SK-N-SH (cell line): ENCODE data around the gene USP34. TPM values are rescaled to one million over a fixed set of nuclear protein-coding genes. Genes with fewer than 3 reads are reported as not detected.

Source experiments
- CTCF ChIA-PET: fragments of 300-600, 350-600 bp; formaldehyde crosslinking; extraction: SDS; loops from one replicate; lab custom pipeline; 2021; lab: Yijun Ruan, JAX
- POLR2A ChIA-PET: fragments of 350-600 bp; sonication (Branson Sonifier 250); formaldehyde crosslinking; extraction: SDS; loops from one replicate; lab custom pipeline; 2020; ENCODE audit warnings: antibody characterized with exemption, inconsistent platforms; lab: Yijun Ruan, JAX
- DNase-seq: peaks from one replicate; pipeline ENCODE4 v3.0.0; 2012
- H2AFZ ChIP-seq: fragments of 200-600 bp; sonication (generic); 2 replicates; pipeline ENCODE4 v1.8.1; 2016; ENCODE audit warnings: antibody characterized with exemption, mild to moderate bottlenecking, low read depth
- H3F3A ChIP-seq: fragments of 200-600 bp; sonication (generic); replicated peaks from 2 replicates; pipeline ENCODE3; 2016; ENCODE audit warnings: antibody characterized with exemption, mild to moderate bottlenecking; ENCODE audit not compliant: insufficient read depth
- H3K27ac ChIP-seq, 2 experiments: fragments of 200-500 bp in 1 of 2; fragments of 200-600 bp in 1 of 2; sonication (Bioruptor generic) in 1 of 2; sonication (generic), shearing (Covaris generic) in 1 of 2; 2 replicates each; pipeline versions ENCODE4 v1.5.1 to v1.6.1; 2014 to 2016; ENCODE audit warnings: low read depth in 2 of 2, inconsistent platforms in 1 of 2, low read length in 1 of 2, mild to moderate bottlenecking in 1 of 2, mixed read lengths in 1 of 2
- H3K27me3 ChIP-seq: fragments of 200-600 bp; sonication (generic), shearing (Covaris generic); 2 replicates; pipeline ENCODE4 v1.6.1; 2016; ENCODE audit warnings: mixed run types; ENCODE audit not compliant: insufficient read depth
- H3K36me3 ChIP-seq, 2 experiments: fragments of 200-500 bp in 1 of 2; fragments of 200-600 bp in 1 of 2; sonication (Bioruptor generic) in 1 of 2; sonication (generic) in 1 of 2; replicated peaks in 1 of 2; 2 replicates each; pipeline versions ENCODE3 to v1.5.1; 2014 to 2016; ENCODE audit warnings: low read length in 1 of 2, mild to moderate bottlenecking in 1 of 2; ENCODE audit not compliant: insufficient read depth in 2 of 2, control insufficient read depth in 1 of 2
- H3K4me1 ChIP-seq, 2 experiments: fragments of 200-500 bp in 1 of 2; fragments of 200-600 bp in 1 of 2; sonication (Bioruptor generic) in 1 of 2; sonication (generic), shearing (Covaris generic) in 1 of 2; 2 replicates each; pipeline versions ENCODE4 v1.5.1 to v1.6.1; 2014 to 2016; ENCODE audit warnings: low read depth in 1 of 2, low read length in 1 of 2, mixed run types in 1 of 2; ENCODE audit not compliant: insufficient read depth in 2 of 2, control insufficient read depth in 1 of 2
- H3K4me2 ChIP-seq: fragments of 200-600 bp; sonication (generic), shearing (Covaris generic); 2 replicates; pipeline ENCODE4 v1.6.1; 2017; ENCODE audit warnings: mixed run types
- H3K4me3 ChIP-seq, 2 experiments: fragments of 200-500 bp in 1 of 2; fragments of 200-600 bp in 1 of 2; sonication (Bioruptor generic) in 1 of 2; sonication (generic), shearing (Covaris generic) in 1 of 2; 2 replicates each; pipeline versions ENCODE4 v1.5.1 to v1.8.1; 2014 to 2016; ENCODE audit warnings: low read depth in 2 of 2, inconsistent platforms in 1 of 2, low read length in 1 of 2, mild to moderate bottlenecking in 1 of 2, mixed read lengths in 1 of 2, moderate library complexity in 1 of 2
- H3K79me2 ChIP-seq: fragments of 200-600 bp; sonication (generic); 2 replicates; pipeline ENCODE4 v1.8.1; 2017; ENCODE audit warnings: mild to moderate bottlenecking; ENCODE audit not compliant: insufficient read depth
- H3K9ac ChIP-seq: fragments of 200-600 bp; sonication (generic); 2 replicates; pipeline ENCODE4 v1.6.1; 2017; ENCODE audit warnings: mixed run types
- H3K9me2 ChIP-seq: fragments of 200-600 bp; sonication (generic); 2 replicates; pipeline ENCODE4 v1.6.1; 2017; ENCODE audit warnings: mixed run types
- H3K9me3 ChIP-seq: fragments of 200-600 bp; sonication (generic); 2 replicates; pipeline ENCODE4 v1.6.1; 2017; ENCODE audit warnings: mixed run types, mild to moderate bottlenecking, moderate library complexity
- H4K20me1 ChIP-seq: fragments of 200-600 bp; sonication (generic); 2 replicates; pipeline ENCODE4 v1.6.1; 2017; ENCODE audit warnings: mild to moderate bottlenecking, mixed run types; ENCODE audit not compliant: insufficient read depth
- CHD2 ChIP-seq: fragments of 150-350 bp; IDR thresholded peaks from 2 replicates; pipeline ENCODE4 v1.6.1; 2018; ENCODE audit warnings: low read length; ENCODE audit not compliant: partially characterized antibody
- ELF1 ChIP-seq: IDR thresholded peaks from 2 replicates; pipeline ENCODE4 v1.4.0; 2012
- EP300 ChIP-seq, 2 experiments: IDR thresholded peaks; 2 replicates each; pipeline versions ENCODE4 v1.4.0 to v1.6.1; 2012; ENCODE audit warnings: borderline replicate concordance in 1 of 2, low read depth in 1 of 2, low read length in 1 of 2
- EZH2phosphoT487 ChIP-seq: fragments of 200-600 bp; sonication (generic); IDR thresholded peaks from 2 replicates; pipeline ENCODE4 v1.6.1; 2017; ENCODE audit warnings: low read depth, mixed run types, mild to moderate bottlenecking, antibody characterized with exemption, moderate library complexity, borderline replicate concordance
- FOXJ3 ChIP-seq: sonication (generic); formaldehyde crosslinking; IDR thresholded peaks from 2 replicates; pipeline ENCODE4 v1.5.1; 2020; ENCODE audit warnings: mild to moderate bottlenecking, missing genetic modification reagents
- FOXM1 ChIP-seq: IDR thresholded peaks from 2 replicates; pipeline ENCODE4 v1.4.0; 2012; ENCODE audit warnings: low read depth, mild to moderate bottlenecking
- MXI1 ChIP-seq: IDR thresholded peaks from 2 replicates; pipeline ENCODE4 v1.6.1; 2012; ENCODE audit warnings: mild to moderate bottlenecking, low read depth, low read length, improper control_type of control experiment
- RFX5 ChIP-seq: IDR thresholded peaks from 2 replicates; pipeline ENCODE4 v1.6.1; 2012; ENCODE audit warnings: mild to moderate bottlenecking, improper control_type of control experiment, low read length
- RXRA ChIP-seq: IDR thresholded peaks from 2 replicates; pipeline ENCODE4 v1.4.0; 2012; ENCODE audit warnings: low read depth, mild to moderate bottlenecking, borderline replicate concordance
- SIN3A ChIP-seq: IDR thresholded peaks from 2 replicates; pipeline ENCODE4 v1.6.1; 2012; ENCODE audit warnings: low read depth, mild to moderate bottlenecking, low read length, moderate library complexity, borderline replicate concordance
- TAF1 ChIP-seq: IDR thresholded peaks from 2 replicates; pipeline ENCODE4 v1.6.1; 2012; ENCODE audit warnings: low read depth, mild to moderate bottlenecking, low read length, moderate library complexity, borderline replicate concordance
- TCF12 ChIP-seq: IDR thresholded peaks from 2 replicates; pipeline ENCODE4 v1.4.0; 2012
- WGBS: methylation state at CpG from one replicate; pipeline ENCODE4 v1.1.6; 2017; ENCODE audit warnings: low lambda C conversion rate; 5-methylcytosine and 5-hydroxymethylcytosine counted together
- polyA plus RNA-seq, 3 experiments: library from polyadenylated mRNA; depleted of rRNA; stranded (reverse); fragments of >200 nt; gene quantifications; 2 replicates each; pipeline ENCODE4 v1.2.3, GENCODE V29; 2012
- TF ChIP-seq, protein P1 (sequence below): IDR thresholded peaks from 2 replicates; pipeline ENCODE4; 2012

USP34 gene
- polyA plus RNA-seq, 1 of the 3 experiments (the other 2 are of a cell fraction): 31.4 TPM

DNA sequence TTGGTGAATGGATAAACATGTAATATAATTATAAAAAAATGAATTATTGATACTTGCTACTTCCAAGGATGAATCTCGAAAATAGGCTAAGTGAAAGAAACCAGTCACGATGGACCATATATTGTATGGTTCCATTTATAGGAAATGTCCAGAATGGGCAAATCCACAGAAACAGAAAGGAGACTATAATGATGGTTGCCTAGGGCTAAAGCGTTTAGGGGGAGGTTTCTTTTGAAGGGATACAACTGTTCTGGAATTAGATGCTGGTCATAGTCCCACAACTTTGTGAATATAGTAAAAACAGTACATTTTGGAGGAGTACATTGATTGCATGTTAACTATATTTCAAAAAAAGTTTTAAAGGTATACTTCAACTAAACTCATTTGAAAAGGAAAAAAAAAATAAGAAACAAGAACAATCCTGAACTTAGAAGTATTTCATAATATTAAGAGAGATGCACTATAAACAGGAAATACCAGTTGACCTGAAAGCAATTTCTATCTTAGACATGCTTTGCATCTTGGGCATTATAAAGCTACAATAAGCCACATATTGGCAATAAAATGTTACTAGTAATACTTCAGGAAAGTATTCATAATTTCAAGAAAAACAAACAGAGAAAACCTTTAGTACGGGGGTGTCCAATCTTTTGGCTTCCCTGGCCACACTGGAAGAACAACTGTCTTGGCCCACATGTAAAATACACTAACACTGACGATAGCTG lies 178.9 kb downstream of the USP34 start:
- Histone ChIP-seq H3K27ac (no peak overlapping the region), H3K4me2 (no peak overlapping the region), H3K36me3 (peaks cover 74 to 75% of the 10 kb centered on the region in 2 experiments)
- no peak for DNase-seq
- TF ChIP-seq, protein P1, sequence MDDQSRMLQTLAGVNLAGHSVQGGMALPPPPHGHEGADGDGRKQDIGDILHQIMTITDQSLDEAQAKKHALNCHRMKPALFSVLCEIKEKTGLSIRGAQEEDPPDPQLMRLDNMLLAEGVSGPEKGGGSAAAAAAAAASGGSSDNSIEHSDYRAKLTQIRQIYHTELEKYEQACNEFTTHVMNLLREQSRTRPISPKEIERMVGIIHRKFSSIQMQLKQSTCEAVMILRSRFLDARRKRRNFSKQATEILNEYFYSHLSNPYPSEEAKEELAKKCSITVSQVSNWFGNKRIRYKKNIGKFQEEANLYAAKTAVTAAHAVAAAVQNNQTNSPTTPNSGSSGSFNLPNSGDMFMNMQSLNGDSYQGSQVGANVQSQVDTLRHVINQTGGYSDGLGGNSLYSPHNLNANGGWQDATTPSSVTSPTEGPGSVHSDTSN: no peak
- no peak for TF ChIP-seq RXRA
- TF ChIP-seq SIN3A: no peak
- no peak for TF ChIP-seq ELF1
- no peak for TF ChIP-seq TAF1
- TF ChIP-seq RFX5: no peak
- no peak for TF ChIP-seq MXI1
- TF ChIP-seq, all 33 proteins: peak for 0
- Histone ChIP-seq H3K9me3 (no peaks in the 10 kb centered on the region), H2AFZ (no peak overlapping the region), H3F3A (peaks cover 7% of the 10 kb centered on the region), H3K9me2 (no peaks in the 10 kb centered on the region), H3K9ac (no peak overlapping the region), H3K79me2 (0 out of 2 replicates have a peak, but pooled peaks cover 2% of the 10 kb centered on the region), H3K27me3 (no peaks in the 10 kb centered on the region), H4K20me1 (no peaks in the 10 kb centered on the region), H3K4me3 (no peak overlapping the region), H3K4me1 (peaks cover 0 to under 1% of the 10 kb centered on the region in 2 experiments; a peak in 1 of 4 replicates)
- 86% methylated on average over 5 of the region's 5 CpGs for WGBS
- POLR2A ChIA-PET: no interaction called here
- CTCF ChIA-PET: interaction anchor here (0.7 to 1.6 kb wide), 3 partner anchors 13 to 70 kb away, joined by 3 to 6 read pairs (median 3); no protein-coding TSS in a partner anchor

DNA sequence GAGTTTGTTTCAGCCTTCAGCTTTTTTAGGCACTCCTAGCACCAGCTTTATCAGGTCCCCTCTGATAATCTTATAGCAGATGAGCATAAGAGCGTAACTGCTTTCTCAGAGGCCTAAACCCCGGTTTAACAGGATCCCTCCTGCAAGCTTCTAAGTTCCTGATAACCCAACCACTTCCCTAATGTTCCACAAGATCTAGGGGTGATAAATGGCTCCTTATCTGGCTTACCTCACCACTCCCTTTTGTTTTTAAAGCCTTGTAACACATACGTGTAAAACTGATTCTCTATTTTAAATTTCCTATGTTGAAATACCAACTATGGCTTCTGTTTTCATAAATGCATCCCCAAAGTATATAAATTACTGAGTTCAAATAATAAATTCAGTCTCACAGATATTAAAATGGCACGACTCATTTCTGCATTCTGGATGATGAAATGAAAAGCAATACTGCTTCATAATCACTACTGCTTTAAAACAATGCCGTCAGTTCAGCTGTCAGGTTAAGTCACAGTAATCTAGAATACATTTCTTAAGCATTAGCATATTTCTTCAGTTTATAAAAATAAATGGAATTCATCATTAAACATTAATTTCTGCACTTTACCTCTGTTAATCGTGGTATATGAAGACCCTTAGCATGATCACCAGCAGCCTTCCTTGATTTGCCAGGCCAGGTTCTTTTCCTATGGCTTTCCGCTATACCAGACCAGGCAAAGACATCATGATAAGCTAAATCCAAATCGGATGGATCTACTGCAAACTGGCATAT lies 182.6 kb downstream of the USP34 start:
- CTCF ChIA-PET: interaction anchor here (0.6 to 0.7 kb wide), 2 partner anchors 165 to 434 kb away, joined by 3 read pairs; no protein-coding TSS in a partner anchor
- DNase-seq: no peak

More for the DNA sequence above, 182.6 kb downstream of the USP34 start:
- Histone ChIP-seq H3F3A (peaks cover 15% of the 10 kb centered on the region), H4K20me1 (no peaks in the 10 kb centered on the region), H3K36me3 (peaks cover 62 to 67% of the 10 kb centered on the region in 2 experiments), H3K27ac (no peak overlapping the region; a peak in 1 of 4 replicates), H3K4me3 (no peak overlapping the region), H3K9me3 (no peaks in the 10 kb centered on the region), H3K9ac (no peak overlapping the region), H3K4me2 (no peak overlapping the region), H2AFZ (no peak overlapping the region), H3K27me3 (no peaks in the 10 kb centered on the region), H3K9me2 (no peaks in the 10 kb centered on the region), H3K79me2 (peaks cover 3% of the 10 kb centered on the region; the same call in 1 of the 2 replicates), H3K4me1 (no peaks in the 10 kb centered on the region)
- TF ChIP-seq EZH2phosphoT487 (no peak), EP300 (IDR thresholded peaks at IDR 0.05; ENCODE audit: borderline replicate concordance in 1 of 2, low read depth in 1 of 2, low read length in 1 of 2) (no peak), TAF1 (no peak), TCF12 (no peak), FOXJ3 (CRISPR knock-in tag) (no peak), RXRA (no peak), CHD2 (no peak), FOXM1 (no peak), ELF1 (no peak)
- TF ChIP-seq, protein P1: no peak
- 96% methylated on average over 8 of the region's 8 CpGs for WGBS
- POLR2A ChIA-PET: interaction anchor here (0.5 kb wide), 1 partner anchor 579 kb away, joined by 3 read pairs; no protein-coding TSS in a partner anchor
